Activated naive CD8-positive, alpha-beta T cell treated with anti-CD3 and anti-CD28 coated beads, Interleukin-2, amount 10 ng/mL, durations not matched to agents 7 days and 5 days (primary cell): Measurements from ENCODE around the gene CHSY3. TPM values are rescaled to one million over a fixed set of nuclear protein-coding genes. Genes with fewer than 3 reads are reported as not detected.

Source experiments
- ATAC-seq: fragments of 150-1000 bp; cut with Tn5 transposase; one replicate; pipeline ENCODE4 v1.10.0; 2021; ENCODE audit warnings: low read depth, moderate library complexity
- POLR2A ChIA-PET: fragments of 350-600 bp; sonication (Branson Sonifier 250); formaldehyde crosslinking; loops from one replicate; lab custom pipeline; 2021; ENCODE audit warnings: antibody characterized with exemption; lab: Charles Lee
- DNase-seq: peaks from one replicate; pipeline ENCODE4 v3.0.0; 2021
- H3K27ac Mint-ChIP-seq: one replicate; pipeline ENCODE4 v1.8.0; 2022; ENCODE audit warnings: mild to moderate bottlenecking, mixed read lengths
- H3K27me3 Mint-ChIP-seq: one replicate; pipeline ENCODE4 v1.8.0; 2022; ENCODE audit warnings: mild to moderate bottlenecking, moderate library complexity, mixed read lengths
- H3K36me3 Mint-ChIP-seq: one replicate; pipeline ENCODE4 v1.8.0; 2021; ENCODE audit warnings: mild to moderate bottlenecking, mixed read lengths
- H3K4me1 Mint-ChIP-seq: one replicate; pipeline ENCODE4 v1.8.0; 2021; ENCODE audit warnings: mixed read lengths
- H3K4me3 Mint-ChIP-seq: one replicate; pipeline ENCODE4 v1.8.0; 2022; ENCODE audit warnings: mild to moderate bottlenecking, moderate library complexity, mixed read lengths
- H3K9me3 Mint-ChIP-seq: one replicate; pipeline ENCODE4 v1.8.0; 2021; ENCODE audit warnings: mixed read lengths
- total RNA-seq, 2 experiments: library from RNA; stranded (reverse); gene quantifications; one replicate each; pipeline ENCODE4 v1.2.3, GENCODE V29; 2021

Gene CHSY3
- total RNA-seq, 2 experiments from 2014 or later: not detected

GRCh38 chr5:130135506-130135905 is 231.2 kb downstream of the CHSY3 start:
- DNase-seq (no peak), ATAC-seq (no peak)
- Mint-ChIP-seq H3K4me3 (no peak overlapping the region), H3K36me3 (no peaks in the 10 kb centered on the region), H3K9me3 (no peaks in the 10 kb centered on the region), H3K27me3 (no peaks in the 10 kb centered on the region), H3K27ac (no peak overlapping the region), H3K4me1 (no peaks in the 10 kb centered on the region)
- POLR2A ChIA-PET: no interaction called here

DNA sequence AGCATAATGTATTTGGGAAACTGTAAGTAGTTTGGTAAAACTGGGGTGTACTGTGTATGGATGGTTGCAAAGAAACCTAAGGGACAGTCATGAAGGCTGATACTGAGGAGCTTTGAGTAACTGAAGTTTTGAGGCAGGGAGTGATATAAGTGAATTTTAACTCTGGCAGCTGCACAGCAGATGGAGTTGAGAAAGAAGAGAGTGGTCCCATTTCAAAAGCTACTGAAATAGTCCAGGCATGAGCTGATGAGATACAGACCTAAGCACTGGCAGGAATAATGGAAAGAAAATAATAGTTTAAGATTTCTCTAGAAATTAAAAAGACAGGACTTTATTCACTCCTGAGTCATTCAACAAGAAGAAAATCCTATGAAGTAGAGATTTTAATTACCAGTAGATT is 232.0 kb downstream of the CHSY3 start:
- H3K27ac Mint-ChIP-seq: no peak overlapping the region
- POLR2A ChIA-PET: no interaction called here
- ATAC-seq (no peak), DNase-seq (no peak)
- no peaks in the 10 kb centered on the region for H3K27me3 Mint-ChIP-seq
- H3K36me3 Mint-ChIP-seq: no peaks in the 10 kb centered on the region
- no peak overlapping the region for H3K4me3 Mint-ChIP-seq
- no peaks in the 10 kb centered on the region for H3K4me1 Mint-ChIP-seq
- H3K9me3 Mint-ChIP-seq: no peaks in the 10 kb centered on the region

- Mint-ChIP-seq H3K4me3 (no peak overlapping the region), H3K27ac (no peak overlapping the region), H3K9me3 (no peaks in the 10 kb centered on the region), H3K27me3 (no peaks in the 10 kb centered on the region), H3K4me1 (no peaks in the 10 kb centered on the region), H3K36me3 (no peaks in the 10 kb centered on the region)
- ATAC-seq (no peak), DNase-seq (no peak)
- POLR2A ChIA-PET: no interaction called here
Measured at GRCh38 chr5:130137681-130138080, 233.4 kb downstream of the CHSY3 start.

DNA sequence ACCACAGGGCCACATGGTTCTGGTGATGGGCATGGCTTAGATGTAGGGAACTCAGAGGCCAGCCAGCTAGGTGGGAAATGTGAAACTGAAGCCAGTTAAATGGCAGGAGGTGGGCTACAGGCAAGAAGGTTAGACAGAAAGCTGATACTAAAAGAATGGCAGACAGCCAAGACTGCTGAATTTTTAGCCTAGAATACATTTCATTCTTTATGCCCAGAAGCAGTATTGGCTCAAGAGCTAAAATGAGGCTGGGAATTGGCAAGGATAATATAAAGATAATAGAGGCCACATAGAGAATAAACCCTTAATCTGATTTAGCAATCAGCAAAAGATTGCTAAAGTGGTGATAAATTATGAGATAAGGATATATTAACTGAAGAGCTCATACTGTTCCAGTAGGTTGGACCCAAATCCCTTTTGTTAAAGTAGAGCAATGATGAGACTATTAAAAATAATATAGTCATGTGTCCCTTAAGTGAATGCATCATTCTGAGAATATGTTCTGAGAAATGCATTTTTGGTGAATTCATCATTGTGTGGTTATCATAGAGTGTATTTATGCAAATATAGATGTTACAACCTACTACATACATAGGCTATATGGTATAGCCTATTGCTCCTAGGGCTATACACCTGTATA is 234.3 kb downstream of the CHSY3 start:
- no peak overlapping the region for H3K4me3 Mint-ChIP-seq

GRCh38 chr5:130141659-130142320 is 237.5 kb downstream of the CHSY3 start:
- ATAC-seq: no peak
- no peaks in the 10 kb centered on the region for H3K36me3 Mint-ChIP-seq
- no peak for DNase-seq
- no peak overlapping the region for H3K27ac Mint-ChIP-seq
- H3K27me3 Mint-ChIP-seq: no peaks in the 10 kb centered on the region
- no peak overlapping the region for H3K4me3 Mint-ChIP-seq
- H3K4me1 Mint-ChIP-seq: no peaks in the 10 kb centered on the region
- POLR2A ChIA-PET: no interaction called here
- H3K9me3 Mint-ChIP-seq: no peaks in the 10 kb centered on the region

More for the DNA sequence above, 234.3 kb downstream of the CHSY3 start:
- ATAC-seq (no peak), DNase-seq (no peak)
- no peaks in the 10 kb centered on the region for H3K27me3 Mint-ChIP-seq
- H3K4me1 Mint-ChIP-seq: no peaks in the 10 kb centered on the region
- POLR2A ChIA-PET: no interaction called here
- H3K9me3 Mint-ChIP-seq: no peaks in the 10 kb centered on the region
- H3K36me3 Mint-ChIP-seq: no peaks in the 10 kb centered on the region
- no peak overlapping the region for H3K27ac Mint-ChIP-seq

- Mint-ChIP-seq H3K9me3 (no peaks in the 10 kb centered on the region), H3K4me3 (no peak overlapping the region), H3K27ac (no peak overlapping the region), H3K27me3 (no peaks in the 10 kb centered on the region), H3K4me1 (no peaks in the 10 kb centered on the region), H3K36me3 (no peaks in the 10 kb centered on the region)
- DNase-seq (no peak), ATAC-seq (no peak)
- POLR2A ChIA-PET: no interaction called here
Measured at GRCh38 chr5:130151239-130151638, 247.0 kb downstream of the CHSY3 start.

GRCh38 chr5:130155345-130156011 is 251.2 kb downstream of the CHSY3 start:
- ATAC-seq (no peak), DNase-seq (no peak)
- H3K4me3 Mint-ChIP-seq: no peak overlapping the region
- POLR2A ChIA-PET: no interaction called here
- H3K9me3 Mint-ChIP-seq: no peaks in the 10 kb centered on the region
- no peaks in the 10 kb centered on the region for H3K36me3 Mint-ChIP-seq
- no peaks in the 10 kb centered on the region for H3K27me3 Mint-ChIP-seq
- no peak overlapping the region for H3K27ac Mint-ChIP-seq
- H3K4me1 Mint-ChIP-seq: no peaks in the 10 kb centered on the region

DNA sequence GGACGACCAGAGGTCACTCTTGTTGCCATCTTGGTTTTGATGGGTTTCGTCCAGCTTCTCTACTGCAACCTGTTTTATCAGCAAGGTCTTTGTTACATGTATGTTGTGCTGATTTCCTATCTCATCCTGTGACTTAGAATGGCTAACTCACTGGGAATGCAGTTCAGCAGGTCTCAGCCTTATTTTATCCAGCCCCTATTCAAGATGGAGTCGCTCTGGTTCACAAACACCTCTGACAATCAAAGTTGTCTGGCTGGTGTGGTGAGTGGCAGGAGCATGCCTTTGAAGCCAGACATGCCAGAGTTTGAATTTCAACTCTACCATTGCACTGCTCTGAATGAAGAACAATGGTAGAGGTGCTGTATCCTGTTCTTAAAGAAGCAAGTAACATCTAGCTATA is 253.8 kb downstream of the CHSY3 start:
- no peaks in the 10 kb centered on the region for H3K4me1 Mint-ChIP-seq
- no peaks in the 10 kb centered on the region for H3K36me3 Mint-ChIP-seq
- DNase-seq (no peak), ATAC-seq (no peak)
- no peak overlapping the region for H3K4me3 Mint-ChIP-seq
- no peaks in the 10 kb centered on the region for H3K27me3 Mint-ChIP-seq
- no peaks in the 10 kb centered on the region for H3K9me3 Mint-ChIP-seq
- H3K27ac Mint-ChIP-seq: no peak overlapping the region
- POLR2A ChIA-PET: no interaction called here

GRCh38 chr5:130159968-130160367 is 255.7 kb downstream of the CHSY3 start:
- H3K4me1 Mint-ChIP-seq: no peaks in the 10 kb centered on the region
- no peaks in the 10 kb centered on the region for H3K36me3 Mint-ChIP-seq
- no peaks in the 10 kb centered on the region for H3K9me3 Mint-ChIP-seq
- POLR2A ChIA-PET: no interaction called here
- no peaks in the 10 kb centered on the region for H3K27me3 Mint-ChIP-seq
- H3K27ac Mint-ChIP-seq: no peak overlapping the region
- DNase-seq: no peak
- H3K4me3 Mint-ChIP-seq: no peak overlapping the region
- ATAC-seq: no peak

DNA sequence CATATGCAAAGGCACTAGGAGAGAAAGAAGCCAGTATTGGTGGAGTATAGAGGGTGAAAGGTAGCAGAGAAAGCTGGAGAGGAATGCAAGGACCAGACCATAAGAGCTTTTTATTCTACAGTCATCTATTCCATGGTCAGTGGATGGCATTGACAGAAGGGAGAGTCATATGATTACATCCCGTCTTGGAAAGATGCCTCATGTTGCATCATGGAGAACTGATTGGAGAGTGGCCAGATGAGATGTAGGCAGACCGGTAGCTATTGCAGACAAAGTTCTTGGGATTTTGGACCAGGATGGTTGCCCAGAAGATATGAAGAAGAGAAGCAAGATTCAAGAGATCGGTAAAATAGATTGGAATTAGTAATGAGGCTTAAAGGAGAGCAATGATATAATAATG is 260.7 kb downstream of the CHSY3 start:
- DNase-seq: no peak
- H3K9me3 Mint-ChIP-seq: no peaks in the 10 kb centered on the region
- no peaks in the 10 kb centered on the region for H3K27me3 Mint-ChIP-seq
- H3K4me1 Mint-ChIP-seq: no peaks in the 10 kb centered on the region
- ATAC-seq: no peak
- H3K4me3 Mint-ChIP-seq: no peak overlapping the region
- H3K36me3 Mint-ChIP-seq: no peaks in the 10 kb centered on the region
- POLR2A ChIA-PET: no interaction called here
- no peak overlapping the region for H3K27ac Mint-ChIP-seq

GRCh38 chr5:130166839-130167490 is 262.7 kb downstream of the CHSY3 start:
- Mint-ChIP-seq H3K9me3 (no peaks in the 10 kb centered on the region), H3K27ac (no peak overlapping the region), H3K27me3 (no peaks in the 10 kb centered on the region), H3K36me3 (no peaks in the 10 kb centered on the region), H3K4me1 (no peaks in the 10 kb centered on the region), H3K4me3 (no peak overlapping the region)
- no peak for ATAC-seq
- DNase-seq: no peak
- POLR2A ChIA-PET: no interaction called here

- no peaks in the 10 kb centered on the region for H3K36me3 Mint-ChIP-seq
- POLR2A ChIA-PET: no interaction called here
- ATAC-seq: no peak
- no peak for DNase-seq
- no peaks in the 10 kb centered on the region for H3K4me1 Mint-ChIP-seq
- no peaks in the 10 kb centered on the region for H3K9me3 Mint-ChIP-seq
- H3K27me3 Mint-ChIP-seq: no peaks in the 10 kb centered on the region
- H3K27ac Mint-ChIP-seq: no peak overlapping the region
- H3K4me3 Mint-ChIP-seq: no peak overlapping the region
Measured at GRCh38 chr5:130168211-130168610, 263.9 kb downstream of the CHSY3 start.

DNA sequence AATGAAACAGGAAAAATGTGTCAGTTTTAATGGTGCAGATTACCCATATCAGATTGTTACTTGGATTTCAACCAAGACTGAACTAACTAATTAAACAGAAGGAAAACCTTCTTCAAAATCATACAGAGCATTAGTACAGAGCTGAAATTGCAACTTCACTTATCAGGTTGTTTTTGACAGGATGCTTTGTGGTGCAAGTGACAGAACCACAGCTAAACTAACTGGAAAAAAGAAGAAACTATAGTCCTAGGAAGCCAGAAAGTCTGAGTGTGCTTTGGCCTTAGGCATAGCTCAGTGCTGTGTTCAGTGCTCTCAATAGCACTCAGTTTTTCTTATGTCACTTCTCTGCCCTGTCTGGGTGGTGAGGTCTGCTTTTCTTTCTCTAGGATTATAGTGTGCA is 267.4 kb downstream of the CHSY3 start:
- no peak overlapping the region for H3K4me3 Mint-ChIP-seq
- H3K27me3 Mint-ChIP-seq: no peaks in the 10 kb centered on the region
- POLR2A ChIA-PET: no interaction called here
- H3K9me3 Mint-ChIP-seq: peaks cover 2% of the 10 kb centered on the region
- no peaks in the 10 kb centered on the region for H3K4me1 Mint-ChIP-seq
- ATAC-seq: no peak
- no peak overlapping the region for H3K27ac Mint-ChIP-seq
- no peak for DNase-seq
- no peaks in the 10 kb centered on the region for H3K36me3 Mint-ChIP-seq

GRCh38 chr5:130183115-130183514 is 278.9 kb downstream of the CHSY3 start:
- Mint-ChIP-seq H3K4me3 (no peak overlapping the region), H3K27me3 (no peaks in the 10 kb centered on the region), H3K27ac (no peak overlapping the region), H3K9me3 (no peaks in the 10 kb centered on the region), H3K36me3 (no peaks in the 10 kb centered on the region), H3K4me1 (no peaks in the 10 kb centered on the region)
- ATAC-seq (no peak), DNase-seq (no peak)
- POLR2A ChIA-PET: no interaction called here
